Natural killer cell treated with Interleukin-12 subunit alpha and Interleukin-12 subunit beta and Interleukin-15 and Interleukin-18, amount 100 ng/mL, for 72 hours (primary cell): ENCODE data around the gene SNAPC3. TPM values are rescaled to one million over a fixed set of nuclear protein-coding genes. Genes with fewer than 3 reads are reported as not detected.

Experiments used
- total RNA-seq, 2 donors: library from RNA; stranded (reverse); gene quantifications; one replicate each; pipeline ENCODE4 v1.2.3, GENCODE V29; 2022

Gene SNAPC3
- total RNA-seq, 2 donors from 2014 or later = 27.2 to 38.3 TPM

Other genes with a start within 250 kb of the SNAPC3 start
- gene TTC39B, start 115.7 kb upstream of the SNAPC3 start, total RNA-seq = 10 to 100 TPM; 12.4 to 20.6 TPM
- 10 to 100 TPM; 45.9 to 62.3 TPM for gene PSIP1, start 88.1 kb downstream of the SNAPC3 start, total RNA-seq
- gene CCDC171, start 130.2 kb downstream of the SNAPC3 start, total RNA-seq = 1 to 10 TPM; 2.0 to 3.6 TPM